Brain microvascular endothelial cell (primary cell): Measurements from ENCODE around the gene CEP164.

Experiments
- DNase-seq: peaks from one replicate; pipeline ENCODE4 v3.0.0-alpha.2; 2020
- H3K27ac ChIP-seq: fragments of 250-450 bp; sonication (Bioruptor Pico); 2 replicates; pipeline ENCODE4 v1.5.1; 2020; ENCODE audit warnings: mild to moderate bottlenecking, moderate library complexity
- H3K27me3 ChIP-seq: fragments of 250-450 bp; sonication (Bioruptor Pico); replicated peaks from 2 replicates; pipeline ENCODE4 v1.5.1; 2020; ENCODE audit warnings: mild to moderate bottlenecking
- H3K36me3 ChIP-seq: fragments of 250-450 bp; sonication (Bioruptor Pico); replicated peaks from 2 replicates; pipeline ENCODE4 v1.5.1; 2020; ENCODE audit warnings: mild to moderate bottlenecking
- H3K4me3 ChIP-seq: 2 replicates; pipeline ENCODE4 v1.5.1; 2011; ENCODE audit warnings: low read depth, mild to moderate bottlenecking, control low read depth, low read length, moderate library complexity
- CTCF ChIP-seq: IDR thresholded peaks from 2 replicates; pipeline ENCODE4 v1.5.1; 2011; ENCODE audit warnings: low read depth, mild to moderate bottlenecking, moderate library complexity, low read length, control low read depth, inconsistent platforms; ENCODE audit errors: missing control alignments
- in situ Hi-C: cut with HindIII; loops from 2 replicates; pipeline ENCODE4 v1.10.0; 2017; ENCODE audit warnings: low sequenced_read_pairs, low pct_ligation_motif_present

CEP164 gene

GRCh38 chr11:117292616-117293015 lies 35.0 kb upstream of the CEP164 start:
- in situ Hi-C loops: no loop called here
- Histone ChIP-seq H3K27ac (no peak overlapping the region), H3K36me3 (peaks cover 29% of the 10 kb centered on the region), H3K4me3 (no peak overlapping the region), H3K27me3 (no peaks in the 10 kb centered on the region)
- DNase-seq: no peak
- no peak for TF ChIP-seq CTCF

GRCh38 chr11:117295438-117296137 lies 32.1 kb upstream of the CEP164 start:
- in situ Hi-C loops: no loop called here
- DNase-seq: no peak
- Histone ChIP-seq H3K27me3 (no peaks in the 10 kb centered on the region), H3K36me3 (peaks cover 13% of the 10 kb centered on the region), H3K27ac (no peak overlapping the region), H3K4me3 (no peak overlapping the region)
- no peak for TF ChIP-seq CTCF

- no peak for TF ChIP-seq CTCF
- in situ Hi-C loops: no loop called here
- no peak for DNase-seq
- Histone ChIP-seq H3K27ac (no peak overlapping the region), H3K36me3 (peaks cover 4% of the 10 kb centered on the region), H3K27me3 (no peaks in the 10 kb centered on the region), H3K4me3 (no peak overlapping the region)
Measured at GRCh38 chr11:117296881-117297280, 30.8 kb upstream of the CEP164 start.

- peaks cover 4% of the 10 kb centered on the region for H3K36me3 ChIP-seq
- no peak overlapping the region for H3K27ac ChIP-seq
- no peak for TF ChIP-seq CTCF
- no peak for DNase-seq
- in situ Hi-C loops: no loop called here
- H3K27me3 ChIP-seq: no peaks in the 10 kb centered on the region
- no peak overlapping the region for H3K4me3 ChIP-seq
Measured at GRCh38 chr11:117298195-117298594, 29.5 kb upstream of the CEP164 start.

GRCh38 chr11:117299351-117300282 lies 28.0 kb upstream of the CEP164 start:
- no peak overlapping the region for H3K4me3 ChIP-seq
- H3K27ac ChIP-seq: no peak overlapping the region
- DNase-seq: no peak
- no peak for TF ChIP-seq CTCF
- H3K36me3 ChIP-seq: no peaks in the 10 kb centered on the region
- in situ Hi-C loops: no loop called here
- no peaks in the 10 kb centered on the region for H3K27me3 ChIP-seq
